Measurements from ENCODE around the gene XPOT. TPM values are rescaled to one million over a fixed set of nuclear protein-coding genes. Genes with fewer than 3 reads are reported as not detected.

Gene XPOT
- total and polyA plus RNA-seq, 2 of the 4 experiments (the other 2 are of a cell fraction) = 40.9 to 80.8 TPM

DNA sequence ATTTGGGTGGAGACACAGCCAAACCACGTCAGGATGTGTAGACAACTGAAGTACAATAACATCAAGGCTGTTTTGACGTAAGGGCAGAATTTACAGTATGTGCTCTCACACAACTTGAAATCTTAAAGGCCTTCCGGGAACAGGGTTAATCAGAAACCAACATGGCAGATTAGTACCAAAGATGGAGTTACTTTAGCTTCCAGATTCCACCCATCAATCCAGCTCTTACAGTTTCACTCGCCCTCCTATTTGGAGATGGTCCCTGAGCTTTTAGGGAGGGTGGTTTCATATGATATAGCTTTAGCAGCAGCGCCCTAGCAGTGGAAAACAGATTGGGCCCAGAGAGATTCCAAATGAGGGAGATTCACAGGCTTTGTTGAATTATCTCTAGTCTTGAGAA lies 2.0 kb upstream of the XPOT start:
- Histone ChIP-seq H4K8ac (ENCODE audit: low read depth in 2 of 2, low read length in 2 of 2) (no peak overlapping the region), H4K20me1 (ENCODE audit: insufficient read depth, low read length) (no peaks in the 10 kb centered on the region), H3K4me2 (ENCODE audit: low read depth, low read length) (no peak overlapping the region), H2BK5ac (ENCODE audit: low read depth, low read length, poor library complexity, severe bottlenecking) (no peak overlapping the region), H3K4ac (ENCODE audit: low read depth, low read length) (no peak overlapping the region), H3K18ac (ENCODE audit: low read depth, low read length) (no peak overlapping the region), H3K23ac (ENCODE audit: low read depth, low read length) (no peak overlapping the region), H2AK5ac (ENCODE audit: low read depth, low read length) (no peak overlapping the region), H3K56ac (ENCODE audit: extremely low read depth, insufficient read depth, low read length) (no peak overlapping the region), H3K9me1 (ENCODE audit: insufficient read depth, low read length) (no peaks in the 10 kb centered on the region), H2AK9ac (replicated peaks; ENCODE audit: low read depth, low read length, poor library complexity) (no peak overlapping the region), H3K27ac (ENCODE audit: insufficient read depth, low read length) (no peak overlapping the region), H2BK20ac (ENCODE audit: low read depth, low read length) (no peak overlapping the region), H2AFZ (replicated peaks; ENCODE audit: low read length, poor library complexity) (no peak overlapping the region), H3K36me3 (ENCODE audit: control insufficient read depth, insufficient read depth, low read length) (no peaks in the 10 kb centered on the region), H3K27me3 (ENCODE audit: control insufficient read depth, insufficient read depth, low read length) (no peaks in the 10 kb centered on the region), H3K9ac (ENCODE audit: low read depth, low read length) (no peak overlapping the region), H3K4me3 (ENCODE audit: insufficient read depth, low read depth, low read length) (no peak overlapping the region), H4K5ac (ENCODE audit: low read depth, low read length) (no peak overlapping the region), H4K91ac (ENCODE audit: insufficient read depth, low read depth, low read length) (no peak overlapping the region), H3K4me1 (ENCODE audit: control insufficient read depth, insufficient read depth, low read length) (no peaks in the 10 kb centered on the region), H3K9me3 (ENCODE audit: control insufficient read depth, insufficient read depth, low read length) (no peaks in the 10 kb centered on the region), H3K14ac (replicated peaks; ENCODE audit: low read depth, low read length) (no peak overlapping the region), H3K79me1 (ENCODE audit: low read depth in 1 of 2, low read length in 2 of 2) (peaks cover 4 to 19% of the 10 kb centered on the region in 2 experiments; a peak in 3 of 4 replicates), H2BK15ac (ENCODE audit: low read depth, low read length) (no peak overlapping the region), H2BK120ac (ENCODE audit: low read depth, low read length) (no peak overlapping the region)
- in situ Hi-C loops (cut with MboI; ENCODE audit: low sequenced_read_pairs) = no loop called here
- CTCF ChIA-PET = no interaction called here
- ATAC-seq (ENCODE audit: low read depth) (no peak), DNase-seq (no peak)
- intact Hi-C loops (cut with micrococcal nuclease) = loop anchor here (5.0 kb wide), 1 partner anchor 215 kb away; no protein-coding TSS in a partner anchor
- WGBS, 2 experiments (ENCODE audit: extremely low coverage in 2 of 2, insufficient read length in 1 of 2) = 80% methylated on average over 1 of the region's 5 CpGs; no CpG with 5 or more reads in 1 of the 2 experiments
- POLR2A ChIA-PET (ENCODE audit: unreplicated experiment) = interaction anchor here (0.6 kb wide), 1 partner anchor 636 kb away, joined by 5 read pairs; no protein-coding TSS in a partner anchor
- dilution Hi-C loops (cut with HindIII; ENCODE audit: low sequenced_read_pairs, unreplicated experiment) = no loop called here
- no TSS peak for BruUV-seq (replicated peaks)
- TF ChIP-seq MXI1 (IDR thresholded peaks at IDR 0.05; ENCODE audit: borderline replicate concordance, low read depth, low read length) = no peak
- no peak for TF ChIP-seq POLR2A (IDR thresholded peaks at IDR 0.05; ENCODE audit: low read depth, low read length)
- TF ChIP-seq, protein P1, sequence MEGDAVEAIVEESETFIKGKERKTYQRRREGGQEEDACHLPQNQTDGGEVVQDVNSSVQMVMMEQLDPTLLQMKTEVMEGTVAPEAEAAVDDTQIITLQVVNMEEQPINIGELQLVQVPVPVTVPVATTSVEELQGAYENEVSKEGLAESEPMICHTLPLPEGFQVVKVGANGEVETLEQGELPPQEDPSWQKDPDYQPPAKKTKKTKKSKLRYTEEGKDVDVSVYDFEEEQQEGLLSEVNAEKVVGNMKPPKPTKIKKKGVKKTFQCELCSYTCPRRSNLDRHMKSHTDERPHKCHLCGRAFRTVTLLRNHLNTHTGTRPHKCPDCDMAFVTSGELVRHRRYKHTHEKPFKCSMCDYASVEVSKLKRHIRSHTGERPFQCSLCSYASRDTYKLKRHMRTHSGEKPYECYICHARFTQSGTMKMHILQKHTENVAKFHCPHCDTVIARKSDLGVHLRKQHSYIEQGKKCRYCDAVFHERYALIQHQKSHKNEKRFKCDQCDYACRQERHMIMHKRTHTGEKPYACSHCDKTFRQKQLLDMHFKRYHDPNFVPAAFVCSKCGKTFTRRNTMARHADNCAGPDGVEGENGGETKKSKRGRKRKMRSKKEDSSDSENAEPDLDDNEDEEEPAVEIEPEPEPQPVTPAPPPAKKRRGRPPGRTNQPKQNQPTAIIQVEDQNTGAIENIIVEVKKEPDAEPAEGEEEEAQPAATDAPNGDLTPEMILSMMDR (conservative IDR thresholded peaks at IDR 0.05; ENCODE audit: low read depth, low read length) = no peak
- no peak for TF ChIP-seq RAD21 (IDR thresholded peaks at IDR 0.05; ENCODE audit: low read length)
- no peak for TF ChIP-seq RFX5 (IDR thresholded peaks at IDR 0.05; ENCODE audit: low read depth, low read length)
- TF ChIP-seq NFE2L2 (IDR thresholded peaks at IDR 0.05; ENCODE audit: low read depth, low read length) = no peak
- no peak for TF ChIP-seq SMC3 (IDR thresholded peaks at IDR 0.05; ENCODE audit: low read depth, low read length)
- no peak for TF ChIP-seq MAZ (IDR thresholded peaks at IDR 0.05; ENCODE audit: borderline replicate concordance, low read depth, low read length)
- TF ChIP-seq BHLHE40 (IDR thresholded peaks at IDR 0.05; ENCODE audit: low read depth, low read length) = no peak
- TF ChIP-seq CHD1 (IDR thresholded peaks at IDR 0.05; ENCODE audit: low read depth, low read length) = no peak
- no peak for TF ChIP-seq FOS (IDR thresholded peaks at IDR 0.05; ENCODE audit: low read depth, low read length)
- TF ChIP-seq CEBPB (IDR thresholded peaks at IDR 0.05; ENCODE audit: low read depth, low read length) = no peak
- TF ChIP-seq, protein P2, sequence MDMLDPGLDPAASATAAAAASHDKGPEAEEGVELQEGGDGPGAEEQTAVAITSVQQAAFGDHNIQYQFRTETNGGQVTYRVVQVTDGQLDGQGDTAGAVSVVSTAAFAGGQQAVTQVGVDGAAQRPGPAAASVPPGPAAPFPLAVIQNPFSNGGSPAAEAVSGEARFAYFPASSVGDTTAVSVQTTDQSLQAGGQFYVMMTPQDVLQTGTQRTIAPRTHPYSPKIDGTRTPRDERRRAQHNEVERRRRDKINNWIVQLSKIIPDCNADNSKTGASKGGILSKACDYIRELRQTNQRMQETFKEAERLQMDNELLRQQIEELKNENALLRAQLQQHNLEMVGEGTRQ (IDR thresholded peaks at IDR 0.05; ENCODE audit: low read depth, low read length) = no peak
